Measurements from ENCODE around the gene NSUN6. TPM values are rescaled to one million over a fixed set of nuclear protein-coding genes. Genes with fewer than 3 reads are reported as not detected.
A peak's percentile ranks its signal among the peaks of the same experiment; 100 is the strongest.

NSUN6 gene
- total and polyA plus RNA-seq, 10 of the 15 experiments (the other 5 are each of a cell fraction or from before 2014, with no cell fraction given): 10.2 to 25.0 (median 15.6) TPM

GRCh38 chr10:18651324-18652007 is at the start of gene NSUN6 (continued):
- TF ChIP-seq MTA3 (IDR thresholded peaks at IDR 0.05; ENCODE audit: borderline replicate concordance, low read length) (no peak), RCOR1 (conservative IDR thresholded peaks at IDR 0.05; ENCODE audit: low read depth, low read length) (no peak), ESRRA (IDR thresholded peaks at IDR 0.05; ENCODE audit: low read length) (no peak), BMI1 (IDR thresholded peaks at IDR 0.05; ENCODE audit: borderline replicate concordance) (no peak), BCL3 (IDR thresholded peaks at IDR 0.05; ENCODE audit: borderline replicate concordance, insufficient read depth, low read depth, low read length, poor library complexity, severe bottlenecking) (peak; percentile 16), ATF7 (IDR thresholded peaks at IDR 0.05; ENCODE audit: low read depth) (peak; percentile 93), POLR2AphosphoS5 (IDR thresholded peaks at IDR 0.05; ENCODE audit: low read length) (peak; percentile 87), IKZF2 (IDR thresholded peaks at IDR 0.05) (peak in 1 of 2 experiments; percentile 41; a peak in 1 of 4 replicates), TAF1 (IDR thresholded peaks at IDR 0.05; ENCODE audit: borderline replicate concordance, low read depth, low read length) (peak; percentile 53; the same call in 1 of the 2 replicates), FOXM1 (IDR thresholded peaks at IDR 0.05; ENCODE audit: low read depth, low read length) (0 out of 2 replicates have a peak, but pooled peaks have one; percentile 24), IKZF1 (conservative IDR thresholded peaks at IDR 0.05) (peak; percentile 63), CHD4 (IDR thresholded peaks at IDR 0.05) (no peak), YY1 (IDR thresholded peaks at IDR 0.05; ENCODE audit: low read depth, low read length) (no peak), POU2F2 (IDR thresholded peaks at IDR 0.05; ENCODE audit: borderline replicate concordance, low read depth, low read length) (peak; percentile 51; the same call in 2 of the 3 replicates), SMAD5 (IDR thresholded peaks at IDR 0.05; ENCODE audit: low read depth) (0 out of 2 replicates have a peak, but pooled peaks have one; percentile 70), NFXL1 (IDR thresholded peaks at IDR 0.05; ENCODE audit: borderline replicate concordance) (no peak), PRDM15 (CRISPR knock-in tag; IDR thresholded peaks at IDR 0.05) (no peak), FOS (IDR thresholded peaks at IDR 0.05; ENCODE audit: borderline replicate concordance, extremely low read depth, insufficient read length) (no peak), STAT1 (conservative IDR thresholded peaks at IDR 0.05) (peak; percentile 77; the same call in 1 of the 2 replicates), SUZ12 (IDR thresholded peaks at IDR 0.05; ENCODE audit: unreplicated experiment) (no peak), MTA2 (IDR thresholded peaks at IDR 0.05; ENCODE audit: low read depth) (peak; percentile 28), ZNF207 (IDR thresholded peaks at IDR 0.05; ENCODE audit: borderline replicate concordance) (peak; percentile 79; the same call in 1 of the 2 replicates)
- TF ChIP-seq, protein P1, sequence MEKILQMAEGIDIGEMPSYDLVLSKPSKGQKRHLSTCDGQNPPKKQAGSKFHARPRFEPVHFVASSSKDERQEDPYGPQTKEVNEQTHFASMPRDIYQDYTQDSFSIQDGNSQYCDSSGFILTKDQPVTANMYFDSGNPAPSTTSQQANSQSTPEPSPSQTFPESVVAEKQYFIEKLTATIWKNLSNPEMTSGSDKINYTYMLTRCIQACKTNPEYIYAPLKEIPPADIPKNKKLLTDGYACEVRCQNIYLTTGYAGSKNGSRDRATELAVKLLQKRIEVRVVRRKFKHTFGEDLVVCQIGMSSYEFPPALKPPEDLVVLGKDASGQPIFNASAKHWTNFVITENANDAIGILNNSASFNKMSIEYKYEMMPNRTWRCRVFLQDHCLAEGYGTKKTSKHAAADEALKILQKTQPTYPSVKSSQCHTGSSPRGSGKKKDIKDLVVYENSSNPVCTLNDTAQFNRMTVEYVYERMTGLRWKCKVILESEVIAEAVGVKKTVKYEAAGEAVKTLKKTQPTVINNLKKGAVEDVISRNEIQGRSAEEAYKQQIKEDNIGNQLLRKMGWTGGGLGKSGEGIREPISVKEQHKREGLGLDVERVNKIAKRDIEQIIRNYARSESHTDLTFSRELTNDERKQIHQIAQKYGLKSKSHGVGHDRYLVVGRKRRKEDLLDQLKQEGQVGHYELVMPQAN (conservative IDR thresholded peaks at IDR 0.05): peak; percentile 98

Measured in GM12878 (cell line).